ENCODE data around the gene SPEM3. TPM values are rescaled to one million over a fixed set of nuclear protein-coding genes. Genes with fewer than 3 reads are reported as not detected.

The SPEM3 gene
- total RNA-seq, 2 experiments from 2014 or later: not detected

GRCh38 chr17:7388856-7389255, 39.8 kb upstream of the SPEM3 start:
- ChIA-PET CTCF (ENCODE audit: unreplicated experiment) (no interaction called here), POLR2A (interaction anchor here (0.5 kb wide), 1 partner anchor 175 kb away, joined by 4 read pairs; no protein-coding TSS in a partner anchor)
- H2AFZ ChIP-seq (ENCODE audit: low read length): no peak overlapping the region
- no peaks in the 10 kb centered on the region for H4K20me1 ChIP-seq (ENCODE audit: insufficient read depth, low read length)
- H3K79me2 ChIP-seq (ENCODE audit: insufficient read depth, low read depth, low read length): no peaks in the 10 kb centered on the region
- H3K36me3 ChIP-seq (ENCODE audit: insufficient read depth, low read length): peaks cover 12% of the 10 kb centered on the region; the same call in 1 of the 2 replicates
- H3K4me3 ChIP-seq (ENCODE audit: low read depth, low read length, poor library complexity, severe bottlenecking): no peak overlapping the region
- H3K27ac ChIP-seq (ENCODE audit: low read depth, low read length, poor library complexity, severe bottlenecking): no peak overlapping the region
- BruUV-seq (replicated peaks): no TSS peak
- DNase-seq (ENCODE audit: low spot score): no peak
- peaks cover 17% of the 10 kb centered on the region for H3K4me1 ChIP-seq (ENCODE audit: insufficient read depth, low read length, poor library complexity, severe bottlenecking)
- no peaks in the 10 kb centered on the region for H3K9me3 ChIP-seq (ENCODE audit: low read length)
- H3K4me2 ChIP-seq (ENCODE audit: low read length): no peak overlapping the region
- no peaks in the 10 kb centered on the region for H3K9me2 ChIP-seq (ENCODE audit: insufficient read depth, low read length)
- TF ChIP-seq CTCF (conservative IDR thresholded peaks at IDR 0.05; ENCODE audit: low read length) (no peak), EZH2phosphoT487 (IDR thresholded peaks at IDR 0.05; ENCODE audit: borderline replicate concordance, low read depth, low read length) (no peak)
- intact Hi-C loops (cut with micrococcal nuclease; ENCODE audit: unreplicated experiment): no loop called here

- CTCF ChIA-PET (ENCODE audit: unreplicated experiment): no interaction called here
- H3K4me1 ChIP-seq (ENCODE audit: insufficient read depth, low read length, poor library complexity, severe bottlenecking): peaks cover 9% of the 10 kb centered on the region
- intact Hi-C loops (cut with micrococcal nuclease; ENCODE audit: unreplicated experiment): no loop called here
- H4K20me1 ChIP-seq (ENCODE audit: insufficient read depth, low read length): no peaks in the 10 kb centered on the region
- H3K9me2 ChIP-seq (ENCODE audit: insufficient read depth, low read length): no peaks in the 10 kb centered on the region
- POLR2A ChIA-PET: interaction anchor here (0.6 kb wide), 1 partner anchor 165 kb away, joined by 4 read pairs; no protein-coding TSS in a partner anchor
- TSS peak; percentile 77 for BruUV-seq (replicated peaks)
- DNase-seq (ENCODE audit: low spot score): no peak
- TF ChIP-seq EZH2phosphoT487 (IDR thresholded peaks at IDR 0.05; ENCODE audit: borderline replicate concordance, low read depth, low read length): no peak
- TF ChIP-seq CTCF (conservative IDR thresholded peaks at IDR 0.05; ENCODE audit: low read length): no peak
- H3K4me3 ChIP-seq (ENCODE audit: low read depth, low read length, poor library complexity, severe bottlenecking): no peak overlapping the region
- no peak overlapping the region for H2AFZ ChIP-seq (ENCODE audit: low read length)
- no peak overlapping the region for H3K27ac ChIP-seq (ENCODE audit: low read depth, low read length, poor library complexity, severe bottlenecking)
- H3K36me3 ChIP-seq (ENCODE audit: insufficient read depth, low read length): peaks cover 12% of the 10 kb centered on the region; the same call in 1 of the 2 replicates
- no peaks in the 10 kb centered on the region for H3K79me2 ChIP-seq (ENCODE audit: insufficient read depth, low read depth, low read length)
- H3K9me3 ChIP-seq (ENCODE audit: low read length): no peaks in the 10 kb centered on the region
- no peak overlapping the region for H3K4me2 ChIP-seq (ENCODE audit: low read length)
Observed at GRCh38 chr17:7389924-7390910, 38.4 kb upstream of the SPEM3 start.

GRCh38 chr17:7391307-7391706, 37.4 kb upstream of the SPEM3 start:
- ChIA-PET CTCF (ENCODE audit: unreplicated experiment) (no interaction called here), POLR2A (no interaction called here)
- H3K27ac ChIP-seq (ENCODE audit: low read depth, low read length, poor library complexity, severe bottlenecking): no peak overlapping the region
- H3K9me3 ChIP-seq (ENCODE audit: low read length): no peaks in the 10 kb centered on the region
- no peaks in the 10 kb centered on the region for H3K9me2 ChIP-seq (ENCODE audit: insufficient read depth, low read length)
- H3K79me2 ChIP-seq (ENCODE audit: insufficient read depth, low read depth, low read length): no peaks in the 10 kb centered on the region
- intact Hi-C loops (cut with micrococcal nuclease; ENCODE audit: unreplicated experiment): no loop called here
- no peak for TF ChIP-seq EZH2phosphoT487 (IDR thresholded peaks at IDR 0.05; ENCODE audit: borderline replicate concordance, low read depth, low read length)
- TF ChIP-seq CTCF (conservative IDR thresholded peaks at IDR 0.05; ENCODE audit: low read length): no peak
- no peak for DNase-seq (ENCODE audit: low spot score)
- no peaks in the 10 kb centered on the region for H4K20me1 ChIP-seq (ENCODE audit: insufficient read depth, low read length)
- no peak overlapping the region for H3K4me2 ChIP-seq (ENCODE audit: low read length)
- no TSS peak for BruUV-seq (replicated peaks)
- H3K36me3 ChIP-seq (ENCODE audit: insufficient read depth, low read length): peaks cover 12% of the 10 kb centered on the region; the same call in 1 of the 2 replicates
- no peak overlapping the region for H2AFZ ChIP-seq (ENCODE audit: low read length)
- H3K4me1 ChIP-seq (ENCODE audit: insufficient read depth, low read length, poor library complexity, severe bottlenecking): peaks cover 9% of the 10 kb centered on the region
- no peak overlapping the region for H3K4me3 ChIP-seq (ENCODE audit: low read depth, low read length, poor library complexity, severe bottlenecking)
